HepG2 (cell line): ENCODE results near the gene ZNF234. TPM values are rescaled to one million over a fixed set of nuclear protein-coding genes. Genes with fewer than 3 reads are reported as not detected.
A peak's percentile ranks its signal among the peaks of the same experiment; 100 is the strongest.

Experiments
- AKNA ChIP-seq: sonication (generic); formaldehyde crosslinking; IDR thresholded peaks from 2 replicates; pipeline ENCODE4 v1.4.0; 2020; ENCODE audit warnings: missing genetic modification reagents, borderline replicate concordance
- CEBPG ChIP-seq: IDR thresholded peaks from 2 replicates; pipeline ENCODE4 v1.6.1; 2016
- CSRNP1 ChIP-seq: sonication (generic); formaldehyde crosslinking; IDR thresholded peaks from 2 replicates; pipeline ENCODE4 v1.8.1; 2023; ENCODE audit warnings: mild to moderate bottlenecking, missing genetic modification reagents
- ESRRA ChIP-seq: sonication (generic); formaldehyde crosslinking; IDR thresholded peaks from 2 replicates; pipeline ENCODE4 v1.5.1; 2020; ENCODE audit warnings: mild to moderate bottlenecking, low read depth, missing genetic modification reagents
- FLYWCH1 ChIP-seq: sonication (generic); formaldehyde crosslinking; IDR thresholded peaks from 2 replicates; pipeline ENCODE4 v1.8.1; 2023; ENCODE audit warnings: mild to moderate bottlenecking, missing genetic modification reagents
- HNF1B ChIP-seq: sonication (generic); formaldehyde crosslinking; IDR thresholded peaks from 2 replicates; pipeline ENCODE4 v1.5.1; 2020; ENCODE audit warnings: mild to moderate bottlenecking, moderate library complexity, missing genetic modification reagents
- IRF2 ChIP-seq: IDR thresholded peaks from 2 replicates; pipeline ENCODE4 v1.6.1; 2018; ENCODE audit warnings: missing genetic modification reagents, missing compliant biosample characterization
- JARID2 ChIP-seq: sonication (generic); formaldehyde crosslinking; IDR thresholded peaks from 2 replicates; pipeline ENCODE4 v1.8.1; 2023; ENCODE audit warnings: missing genetic modification reagents, inconsistent platforms; ENCODE audit not compliant: insufficient replicate concordance
- KDM4B ChIP-seq: sonication (generic); formaldehyde crosslinking; IDR thresholded peaks from 2 replicates; pipeline ENCODE4 v1.4.0; 2020; ENCODE audit warnings: missing genetic modification reagents
- LCORL ChIP-seq, 2 experiments: fragments of 450-650 bp in 1 of 2; sonication (generic) in 1 of 2; formaldehyde crosslinking in 1 of 2; IDR thresholded peaks; 2 replicates each; pipeline versions ENCODE4 v1.5.0 to v1.6.1; 2017 to 2020; ENCODE audit warnings: antibody characterized with exemption in 1 of 2, missing genetic modification reagents in 1 of 2
- MIER3 ChIP-seq: IDR thresholded peaks from 2 replicates; pipeline ENCODE4 v1.6.1; 2016; ENCODE audit warnings: missing compliant biosample characterization, borderline replicate concordance
- NFE2L2 ChIP-seq: fragments of 150-350 bp; IDR thresholded peaks from 2 replicates; pipeline ENCODE4 v1.6.1; 2014; ENCODE audit warnings: low read length
- RAD51 ChIP-seq: fragments of 450-650 bp; IDR thresholded peaks from 2 replicates; pipeline ENCODE4 v1.6.1; 2016; ENCODE audit warnings: borderline replicate concordance
- RBM22 ChIP-seq: fragments of 200-400 bp; formaldehyde crosslinking; optimal IDR thresholded peaks from 2 replicates; pipeline ENCODE3; 2017; ENCODE audit warnings: mild to moderate bottlenecking, low read length, moderate library complexity
- RFXAP ChIP-seq: sonication (generic); formaldehyde crosslinking; IDR thresholded peaks from 2 replicates; pipeline ENCODE4 v1.4.0; 2020; ENCODE audit warnings: missing genetic modification reagents, borderline replicate concordance
- SAFB2 ChIP-seq: sonication (generic); formaldehyde crosslinking; IDR thresholded peaks from 2 replicates; pipeline ENCODE4 v1.5.1; 2020; ENCODE audit warnings: missing genetic modification reagents, low read depth, mild to moderate bottlenecking, borderline replicate concordance
- SMC3 ChIP-seq: IDR thresholded peaks from 2 replicates; pipeline ENCODE4 v1.6.1; 2011; ENCODE audit warnings: low read length, improper control_type of control experiment
- TEAD3 ChIP-seq: optimal IDR thresholded peaks from 2 replicates; pipeline ENCODE3; 2016; ENCODE audit warnings: borderline replicate concordance
- ZBTB38 ChIP-seq: sonication (generic); formaldehyde crosslinking; IDR thresholded peaks from 2 replicates; pipeline ENCODE4 v1.5.1; 2020; ENCODE audit warnings: mild to moderate bottlenecking, missing genetic modification reagents
- ZNF160 ChIP-seq: sonication (generic); formaldehyde crosslinking; IDR thresholded peaks from 2 replicates; pipeline ENCODE4 v1.8.0; 2022; ENCODE audit warnings: mild to moderate bottlenecking, inconsistent platforms, missing genetic modification reagents
- ZNF17 ChIP-seq: sonication (generic); formaldehyde crosslinking; IDR thresholded peaks from 2 replicates; pipeline ENCODE4 v1.5.0; 2020; ENCODE audit warnings: mild to moderate bottlenecking, missing genetic modification reagents
- ZNF615 ChIP-seq: sonication (generic); formaldehyde crosslinking; IDR thresholded peaks from 2 replicates; pipeline ENCODE4 v1.5.0; 2020; ENCODE audit warnings: mild to moderate bottlenecking, missing genetic modification reagents, borderline replicate concordance
- ZSCAN12 ChIP-seq: sonication (generic); formaldehyde crosslinking; IDR thresholded peaks from 2 replicates; pipeline ENCODE4 v1.9.0; 2021; ENCODE audit warnings: mild to moderate bottlenecking, missing genetic modification reagents
- polyA plus RNA-seq, 8 experiments: library from polyadenylated mRNA; depleted of rRNA in 3 of 8; stranded (reverse) in 7 of 8; unstranded in 1 of 8; fragments of >200 nt; fragmentation: Illumina TruSeq in 4 of 8; extraction: Trizol in 4 of 8; gene quantifications; 2 replicates each; pipeline versions ENCODE4 v1.2.1 to v1.2.3, GENCODE V29; 2011 to 2016; ENCODE audit warnings: low read depth in 4 of 8, missing spikeins in 1 of 8, mixed read lengths in 1 of 8; ENCODE audit not compliant: insufficient read depth in 1 of 8
- total RNA-seq, 5 experiments: library from RNA; depleted of rRNA; stranded (reverse); fragments of >200 nt; fragmentation: Illumina TruSeq; extraction: Trizol; gene quantifications; 2 replicates each; pipeline ENCODE4 v1.2.3, GENCODE V29; 2016; ENCODE audit warnings: low read depth in 1 of 5

Gene ZNF234
- total and polyA plus RNA-seq, 2 of the 13 experiments (the other 11 are each of a cell fraction or from before 2014, with no cell fraction given) = 3.5 to 11.2 TPM

GRCh38 chr19:44164673-44165512 lies 23.5 kb downstream of the ZNF234 start, which contains the start of gene ZNF226 (continued):
- TF ChIP-seq CSRNP1 (CRISPR knock-in tag) (no peak; the same call in 1 of the 2 replicates), ZNF160 (CRISPR knock-in tag) (no peak), IRF2 (CRISPR knock-in tag) (peak; percentile 99), ZBTB38 (CRISPR knock-in tag) (no peak), MIER3 (CRISPR knock-in tag) (peak; percentile 85; the same call in 1 of the 2 replicates), AKNA (no peak), KDM4B (no peak), RAD51 (no peak), NFE2L2 (no peak), HNF1B (CRISPR knock-in tag) (peak; percentile 69; the same call in 1 of the 2 replicates), ZSCAN12 (CRISPR knock-in tag) (no peak), ESRRA (0 out of 2 replicates have a peak, but pooled peaks have one; percentile 12), ZNF615 (no peak), RFXAP (CRISPR knock-in tag) (no peak), SMC3 (no peak), TEAD3 (peak; percentile 93), CEBPG (CRISPR knock-in tag) (0 out of 2 replicates have a peak, but pooled peaks have one; percentile 17), LCORL (IDR thresholded peaks at IDR 0.05) (no peak), LCORL (CRISPR knock-in tag; IDR thresholded peaks at IDR 0.05) (no peak), RBM22 (no peak), SAFB2 (CRISPR knock-in tag) (no peak), FLYWCH1 (CRISPR knock-in tag) (no peak), ZNF17 (no peak), JARID2 (CRISPR knock-in tag) (no peak)
